ENCODE results near the gene PLXDC2.

PLXDC2 gene

DNA sequence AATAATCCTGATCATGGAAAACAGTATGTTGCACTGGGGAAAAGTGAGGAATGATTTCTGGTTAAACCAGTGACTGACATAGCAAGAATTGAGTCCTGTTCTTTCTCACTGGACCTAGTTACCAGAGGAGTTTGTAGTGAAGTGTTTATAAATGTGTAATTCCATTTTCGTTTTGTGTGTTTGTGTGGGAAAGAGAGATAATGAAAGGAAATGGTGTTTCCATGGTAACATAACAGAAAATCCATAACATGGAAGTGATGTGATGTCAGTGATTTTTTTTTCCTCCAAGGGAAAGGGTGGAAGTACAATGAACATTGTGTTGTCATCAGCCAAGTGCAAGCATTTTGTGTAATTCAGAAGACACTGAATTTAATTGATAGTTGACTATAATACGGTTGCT, 283.9 kb downstream of the PLXDC2 start:
- no peak overlapping the region for H3K4me3 ChIP-seq (ENCODE audit: low read depth, low read length)

DNA sequence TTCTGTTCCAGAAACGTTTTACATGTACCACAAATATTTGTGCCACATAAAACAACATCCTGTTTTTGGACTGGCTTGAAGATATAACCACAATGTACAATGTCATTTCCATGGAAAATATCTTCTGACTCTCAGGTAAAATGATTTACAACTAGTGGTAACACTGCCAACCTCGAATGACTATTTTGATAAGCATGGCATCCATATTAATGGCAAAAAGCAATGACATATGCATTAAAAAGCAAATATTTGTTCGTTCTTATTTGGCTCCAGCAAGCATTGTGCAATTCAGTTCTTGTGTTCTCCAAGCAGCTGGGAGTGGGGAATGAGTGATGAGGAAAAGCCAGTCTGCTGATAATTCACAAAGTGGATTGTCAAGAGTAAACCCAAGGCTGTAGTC, 289.0 kb downstream of the PLXDC2 start:
- H3K4me3 ChIP-seq (ENCODE audit: low read depth, low read length): no peak overlapping the region
- peak; percentile 58 for DNase-seq (ENCODE audit: low read depth)
- TF ChIP-seq, protein P1, sequence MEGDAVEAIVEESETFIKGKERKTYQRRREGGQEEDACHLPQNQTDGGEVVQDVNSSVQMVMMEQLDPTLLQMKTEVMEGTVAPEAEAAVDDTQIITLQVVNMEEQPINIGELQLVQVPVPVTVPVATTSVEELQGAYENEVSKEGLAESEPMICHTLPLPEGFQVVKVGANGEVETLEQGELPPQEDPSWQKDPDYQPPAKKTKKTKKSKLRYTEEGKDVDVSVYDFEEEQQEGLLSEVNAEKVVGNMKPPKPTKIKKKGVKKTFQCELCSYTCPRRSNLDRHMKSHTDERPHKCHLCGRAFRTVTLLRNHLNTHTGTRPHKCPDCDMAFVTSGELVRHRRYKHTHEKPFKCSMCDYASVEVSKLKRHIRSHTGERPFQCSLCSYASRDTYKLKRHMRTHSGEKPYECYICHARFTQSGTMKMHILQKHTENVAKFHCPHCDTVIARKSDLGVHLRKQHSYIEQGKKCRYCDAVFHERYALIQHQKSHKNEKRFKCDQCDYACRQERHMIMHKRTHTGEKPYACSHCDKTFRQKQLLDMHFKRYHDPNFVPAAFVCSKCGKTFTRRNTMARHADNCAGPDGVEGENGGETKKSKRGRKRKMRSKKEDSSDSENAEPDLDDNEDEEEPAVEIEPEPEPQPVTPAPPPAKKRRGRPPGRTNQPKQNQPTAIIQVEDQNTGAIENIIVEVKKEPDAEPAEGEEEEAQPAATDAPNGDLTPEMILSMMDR (IDR thresholded peaks at IDR 0.05; ENCODE audit: control insufficient read depth, extremely low read depth, insufficient read depth): no peak

More for the DNA sequence above, 283.9 kb downstream of the PLXDC2 start:
- DNase-seq (ENCODE audit: low read depth): no peak
- TF ChIP-seq, protein P1 (IDR thresholded peaks at IDR 0.05; ENCODE audit: control insufficient read depth, extremely low read depth, insufficient read depth): no peak

DNA sequence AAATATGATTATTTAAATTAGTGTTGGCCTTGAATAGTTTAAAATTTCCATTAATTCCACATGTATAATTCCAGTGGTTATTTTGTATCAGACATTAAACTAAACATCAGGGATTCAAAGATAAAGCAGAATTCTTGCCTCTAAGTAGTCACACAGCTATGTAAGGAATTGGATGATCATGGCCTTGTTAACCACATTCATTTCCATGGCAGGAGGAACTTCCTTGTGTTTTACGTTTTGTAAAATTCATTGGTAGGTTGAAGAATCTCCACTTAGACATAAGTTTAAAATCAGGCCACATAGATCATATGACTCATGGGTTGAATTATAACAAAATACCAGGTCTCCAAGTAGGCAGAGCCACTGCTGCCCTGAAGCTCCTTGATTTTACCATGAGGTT, 289.7 kb downstream of the PLXDC2 start:
- no peak overlapping the region for H3K4me3 ChIP-seq (ENCODE audit: low read depth, low read length)
- DNase-seq (ENCODE audit: low read depth): no peak
- TF ChIP-seq, protein P1 (IDR thresholded peaks at IDR 0.05; ENCODE audit: control insufficient read depth, extremely low read depth, insufficient read depth): no peak

DNA sequence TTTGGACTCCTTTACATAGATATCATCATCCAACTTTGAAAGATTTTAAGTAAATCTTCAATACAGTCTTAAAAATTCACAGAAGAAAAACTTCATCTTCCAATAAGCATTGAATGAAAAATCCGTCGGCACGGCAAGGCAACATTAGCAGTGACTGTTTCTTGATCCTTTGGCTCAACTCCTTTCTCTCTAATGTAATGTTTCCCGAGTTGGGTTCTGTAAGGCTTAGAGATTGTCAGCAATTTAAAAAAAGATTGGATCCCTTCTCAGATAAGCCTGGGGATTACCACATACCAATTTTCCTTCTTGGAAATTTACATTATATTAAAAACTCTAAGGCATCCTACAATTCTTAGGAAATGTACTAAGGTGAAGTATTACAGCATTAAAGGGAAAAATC, 291.8 kb downstream of the PLXDC2 start:
- TF ChIP-seq, protein P1 (IDR thresholded peaks at IDR 0.05; ENCODE audit: control insufficient read depth, extremely low read depth, insufficient read depth): no peak
- no peak for DNase-seq (ENCODE audit: low read depth)
- no peak overlapping the region for H3K4me3 ChIP-seq (ENCODE audit: low read depth, low read length)

DNA sequence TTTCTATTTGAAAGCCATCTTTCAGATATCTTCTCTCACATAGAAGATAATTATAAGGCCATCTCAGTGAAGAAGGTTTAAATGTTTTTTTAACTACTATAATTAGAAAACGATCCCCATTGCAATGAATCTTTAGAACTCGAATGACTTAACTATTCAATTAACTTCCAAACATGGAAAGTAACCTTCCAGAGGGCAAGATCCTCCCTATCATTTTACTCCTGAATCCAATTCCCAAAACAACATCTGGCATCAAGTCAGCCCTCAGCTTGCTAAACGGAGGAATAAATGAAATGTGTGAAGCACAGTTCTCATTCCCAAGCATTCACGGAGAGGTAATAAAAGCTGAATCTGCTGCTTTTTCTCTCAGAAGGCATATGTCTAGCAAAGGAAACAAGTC, 293.4 kb downstream of the PLXDC2 start:
- DNase-seq (ENCODE audit: low read depth): no peak
- TF ChIP-seq, protein P1 (IDR thresholded peaks at IDR 0.05; ENCODE audit: control insufficient read depth, extremely low read depth, insufficient read depth): no peak
- H3K4me3 ChIP-seq (ENCODE audit: low read depth, low read length): no peak overlapping the region

DNA sequence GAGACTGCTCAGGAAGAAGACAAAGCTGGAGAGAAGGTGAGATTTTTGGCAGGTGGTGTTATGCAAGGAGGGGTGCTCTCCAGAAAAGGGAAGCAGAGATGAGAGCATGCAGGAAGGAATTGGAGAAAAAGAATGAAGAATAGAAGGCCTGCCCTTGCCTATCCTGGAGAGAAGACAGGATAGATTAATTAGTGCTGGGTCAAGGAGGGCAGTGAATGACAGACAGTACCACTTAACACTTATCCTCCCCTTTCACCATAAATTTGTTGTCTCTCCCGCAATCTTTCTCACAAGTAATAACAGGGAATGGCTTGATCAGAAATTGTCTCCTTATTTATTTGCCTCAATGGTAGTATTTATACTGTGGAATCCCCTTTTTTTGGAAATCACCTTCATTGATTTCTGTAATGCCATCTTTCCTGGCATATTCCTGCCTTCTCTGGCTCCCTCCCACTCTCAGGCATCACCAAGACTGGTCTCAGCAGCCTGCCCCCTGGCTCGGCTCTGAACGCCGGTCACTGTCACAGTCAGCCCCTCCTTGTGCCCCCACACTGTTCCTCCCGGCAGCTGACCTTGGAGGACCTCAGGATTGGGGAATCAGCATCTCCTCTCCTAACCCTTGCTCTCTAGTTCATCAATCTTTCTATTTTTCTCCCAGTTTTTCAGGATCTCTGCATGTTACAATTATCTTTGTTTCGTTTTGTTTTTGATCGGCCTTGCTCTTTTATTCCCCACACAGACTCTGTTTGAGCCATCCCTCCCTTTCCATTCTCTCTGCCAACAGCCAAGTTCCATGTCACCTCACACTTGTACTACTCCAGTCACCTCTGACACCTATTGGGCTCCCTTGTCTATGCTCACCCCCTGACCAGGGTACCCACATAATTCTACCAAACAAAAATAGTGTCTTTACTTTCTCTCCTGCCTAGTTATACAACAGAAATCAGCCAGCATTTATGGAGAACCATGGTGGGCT, 294.2 kb downstream of the PLXDC2 start:
- no peak for DNase-seq (ENCODE audit: low read depth)
- TF ChIP-seq, protein P1 (IDR thresholded peaks at IDR 0.05; ENCODE audit: control insufficient read depth, extremely low read depth, insufficient read depth): no peak
- H3K4me3 ChIP-seq (ENCODE audit: low read depth, low read length): no peak overlapping the region
